HFF-Myc (cell line): ENCODE data around the gene RSPH4A.
"Not testable (repeated sequence)": the region's sequence is repeated elsewhere in the genome, so short reads cannot be mapped to it uniquely, and the experiment has no call there.

Experiments used
- DNase-seq: peaks from one replicate; pipeline ENCODE4 v3.0.0-alpha.2; 2011; ENCODE audit warnings: low read depth; ENCODE audit errors: extremely low read depth
- H3K4me3 ChIP-seq: replicated peaks from 2 replicates; pipeline ENCODE4 v1.5.1; 2011; ENCODE audit warnings: low read depth, mild to moderate bottlenecking, control low read depth, low read length
- CTCF ChIP-seq: IDR thresholded peaks from 2 replicates; pipeline ENCODE4 v1.5.1; 2012; ENCODE audit warnings: mild to moderate bottlenecking, low read depth, low read length, control low read depth; ENCODE audit errors: missing control alignments

The RSPH4A gene

GRCh38 chr6:116595247-116595646, 21.0 kb upstream of the RSPH4A start:
- no peak overlapping the region for H3K4me3 ChIP-seq
- TF ChIP-seq CTCF: no peak
- no peak for DNase-seq

DNA sequence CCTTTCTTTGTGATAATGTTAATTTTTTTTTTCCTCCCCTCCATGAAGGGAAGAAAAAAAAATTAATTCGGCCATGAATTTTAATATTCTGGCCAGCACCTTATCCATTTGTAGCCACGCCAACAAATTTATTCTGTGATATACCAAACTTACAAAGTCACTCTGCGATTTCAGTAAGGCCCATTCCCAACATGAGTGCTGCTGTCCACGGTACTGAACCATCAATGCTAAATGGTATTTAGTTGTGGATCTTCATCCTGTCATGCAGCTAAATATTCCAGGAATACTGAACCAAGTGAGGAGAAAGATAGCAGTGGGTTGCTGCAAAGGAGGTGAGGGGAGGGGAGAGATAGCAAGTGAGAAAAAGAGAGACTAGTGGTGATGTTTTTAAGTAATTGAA, 19.5 kb upstream of the RSPH4A start:
- no peak overlapping the region for H3K4me3 ChIP-seq
- no peak for DNase-seq
- TF ChIP-seq CTCF: no peak

DNA sequence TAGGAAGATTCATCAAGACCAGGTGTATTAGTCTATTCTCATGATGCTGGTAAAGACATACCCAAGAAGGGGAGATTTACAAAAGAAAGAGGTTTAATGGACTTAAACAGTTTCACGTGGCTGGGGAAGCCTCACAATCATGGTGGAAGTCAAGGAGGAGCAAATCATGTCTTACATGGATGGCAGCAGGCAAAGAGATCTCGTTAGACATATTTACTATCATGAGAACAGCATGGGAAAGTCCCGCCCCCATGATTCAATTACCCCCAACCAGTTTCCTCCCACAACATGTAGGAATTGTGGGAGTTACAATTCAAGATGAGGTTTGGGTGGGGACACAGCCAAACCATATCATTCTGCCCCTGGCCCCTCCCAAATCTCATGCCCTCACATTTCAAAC, 12.4 kb upstream of the RSPH4A start:
- not testable (repeated sequence) for H3K4me3 ChIP-seq, DNase-seq

- not testable (repeated sequence) for DNase-seq, H3K4me3 ChIP-seq
These were observed 11.4 kb upstream of the RSPH4A start for GRCh38 chr6:116604868-116605267.

GRCh38 chr6:116605935-116606334, 10.3 kb upstream of the RSPH4A start:
- no peak for DNase-seq
- no peak overlapping the region for H3K4me3 ChIP-seq
- TF ChIP-seq CTCF: no peak

GRCh38 chr6:116611056-116611455, 5.2 kb upstream of the RSPH4A start:
- no peak overlapping the region for H3K4me3 ChIP-seq
- TF ChIP-seq CTCF: no peak
- DNase-seq: no peak

GRCh38 chr6:116616737-116617053, 416 bp downstream of the RSPH4A start:
- peak overlapping the region; percentile 46 for H3K4me3 ChIP-seq
- DNase-seq: no peak
- no peak for TF ChIP-seq CTCF

GRCh38 chr6:116624036-116624805, 7.9 kb downstream of the RSPH4A start:
- no peak for TF ChIP-seq CTCF
- no peak for DNase-seq
- no peak overlapping the region for H3K4me3 ChIP-seq
